Small intestine (tissue), 16 donors: ENCODE measurements around the gene UBA52. TPM values are rescaled to one million over a fixed set of nuclear protein-coding genes. Genes with fewer than 3 reads are reported as not detected.
"Not testable (repeated sequence)": the region's sequence is repeated elsewhere in the genome, so short reads cannot be mapped to it uniquely, and the experiment has no call there.

Experiments
- DNase-seq, 2 donors: peaks; one replicate each; pipeline versions ENCODE4 v3.0.0 to v3.0.0-alpha.2; 2013
- FAIRE-seq: peaks from 2 replicates; lab custom pipeline; 2012; peaks lifted over from hg19 to GRCh38; lab: Jason Lieb, UNC
- H3K27ac ChIP-seq, 3 donors: one replicate each; pipeline ENCODE4 v1.5.1; 2013; ENCODE audit warnings: low read length in 2 of 3, mild to moderate bottlenecking in 2 of 3, control low read depth in 1 of 3, inconsistent platforms in 1 of 3, low read depth in 1 of 3, moderate library complexity in 1 of 3
- H3K27me3 ChIP-seq, 3 donors: one replicate each; pipeline ENCODE4 v1.6.1; 2013; ENCODE audit warnings: low read length in 3 of 3, inconsistent platforms in 1 of 3; ENCODE audit not compliant: control insufficient read depth in 3 of 3, insufficient read depth in 3 of 3
- H3K36me3 ChIP-seq, 3 donors: one replicate each; pipeline ENCODE4 v1.6.1; 2013; ENCODE audit warnings: low read length in 3 of 3, inconsistent platforms in 1 of 3, low read depth in 1 of 3, mild to moderate bottlenecking in 1 of 3, moderate library complexity in 1 of 3; ENCODE audit not compliant: control insufficient read depth in 3 of 3, insufficient read depth in 2 of 3
- H3K4me1 ChIP-seq, 3 donors: one replicate each; pipeline ENCODE4 v1.6.1; 2013; ENCODE audit warnings: low read length in 2 of 3, inconsistent platforms in 1 of 3, low read depth in 1 of 3, mild to moderate bottlenecking in 1 of 3, moderate library complexity in 1 of 3; ENCODE audit not compliant: control insufficient read depth in 3 of 3, insufficient read depth in 2 of 3
- H3K4me3 ChIP-seq, 3 donors: one replicate each; pipeline ENCODE4 v1.5.1; 2013; ENCODE audit warnings: low read length in 3 of 3, control low read depth in 1 of 3, inconsistent platforms in 1 of 3, low read depth in 1 of 3, mild to moderate bottlenecking in 1 of 3, moderate library complexity in 1 of 3
- H3K9me3 ChIP-seq, 2 donors: one replicate each; pipeline ENCODE4 v1.6.1; 2013; ENCODE audit warnings: low read depth in 1 of 2, low read length in 1 of 2; ENCODE audit not compliant: control insufficient read depth in 2 of 2, insufficient read depth in 1 of 2
- WGBS, 3 donors: extraction: QIAGEN DNeasy Blood & Tissue Kit; methylation state at CpG; one replicate each; pipeline ENCODE4 v1.1.7; 2013; 5-methylcytosine and 5-hydroxymethylcytosine counted together
- long read RNA-seq, 10 donors: transcript quantifications; one replicate each; lab custom pipeline, GENCODE V29; 2026
- polyA plus RNA-seq, 4 donors: library from polyadenylated mRNA; stranded (reverse) in 3 of 4; unstranded in 1 of 4; fragments of 200-250 nt in 3 of 4; fragments of 120-200 nt in 1 of 4; gene quantifications; one replicate each; pipeline versions ENCODE4 v1.2.1 to v1.2.3, GENCODE V29; 2013
- donor health status: healthy with polysubstance abuse.
- donor health status: control.
- donor health status: control.
- donor health status: Bipolar disorder and iron deficiency.
- donor health status: healthy.

Gene UBA52
- 1,000 to 10,000 TPM in 2 of 4 donors, 100 to 1,000 TPM in 2; 741 to 1,139 (median 935) TPM for polyA plus RNA-seq
- long read RNA-seq, donor 1, transcript UBA52-206 (3 exons, 508 nt) = minor isoform, 8 of 694 reads
- long read RNA-seq, donor 1, transcript UBA52-201 (5 exons, 572 nt) = minor isoform, 109 of 694 reads
- long read RNA-seq, donor 1, transcript UBA52-202 (5 exons, 2,845 nt) = minor isoform, 161 of 694 reads
- long read RNA-seq, donor 1, transcript UBA52-209 (4 exons, 514 nt) = major isoform, 264 of 694 reads
- long read RNA-seq, donor 1, partial matches to known transcripts = 122 of 694 reads
- long read RNA-seq, donor 1, other reads (novel, unspliced or antisense) = 26 of 694 reads
- long read RNA-seq, donor 2, transcript UBA52-202 (5 exons, 2,845 nt) = minor isoform, 67 of 267 reads
- long read RNA-seq, donor 2, transcript UBA52-209 (4 exons, 514 nt) = minor isoform, 46 of 267 reads
- long read RNA-seq, donor 2, transcript UBA52-201 (5 exons, 572 nt) = major isoform, 118 of 267 reads
- long read RNA-seq, donor 2, partial matches to known transcripts = 20 of 267 reads
- long read RNA-seq, donor 2, other reads (novel, unspliced or antisense) = 13 of 267 reads
- long read RNA-seq, donor 3, transcript UBA52-202 (5 exons, 2,845 nt) = minor isoform, 111 of 491 reads
- long read RNA-seq, donor 3, transcript UBA52-201 (5 exons, 572 nt) = major isoform, 142 of 491 reads
- long read RNA-seq, donor 3, transcript UBA52-206 (3 exons, 508 nt) = minor isoform, 7 of 491 reads
- long read RNA-seq, donor 3, transcript UBA52-209 (4 exons, 514 nt) = minor isoform, 125 of 491 reads
- long read RNA-seq, donor 3, partial matches to known transcripts = 77 of 491 reads
- long read RNA-seq, donor 3, other reads (novel, unspliced or antisense) = 27 of 491 reads
- long read RNA-seq, donor 4, transcript UBA52-202 (5 exons, 2,845 nt) = minor isoform, 5 of 27 reads
- long read RNA-seq, donor 4, transcript UBA52-209 (4 exons, 514 nt) = minor isoform, 7 of 27 reads
- long read RNA-seq, donor 4, transcript UBA52-201 (5 exons, 572 nt) = major isoform, 13 of 27 reads
- long read RNA-seq, donor 4, partial matches to known transcripts = 0 of 27 reads
- long read RNA-seq, donor 4, other reads (novel, unspliced or antisense) = 0 of 27 reads
- long read RNA-seq, donor 5, transcript UBA52-201 (5 exons, 572 nt) = major isoform, 53 of 180 reads
- long read RNA-seq, donor 5, transcript UBA52-209 (4 exons, 514 nt) = minor isoform, 28 of 180 reads
- long read RNA-seq, donor 5, transcript UBA52-202 (5 exons, 2,845 nt) = minor isoform, 48 of 180 reads
- long read RNA-seq, donor 5, partial matches to known transcripts = 41 of 180 reads
- long read RNA-seq, donor 5, other reads (novel, unspliced or antisense) = 9 of 180 reads
- long read RNA-seq, donor 6, transcript UBA52-209 (4 exons, 514 nt) = minor isoform, 126 of 520 reads
- long read RNA-seq, donor 6, transcript UBA52-202 (5 exons, 2,845 nt) = minor isoform, 112 of 520 reads
- long read RNA-seq, donor 6, transcript UBA52-201 (5 exons, 572 nt) = major isoform, 185 of 520 reads
- long read RNA-seq, donor 6, partial matches to known transcripts = 60 of 520 reads
- long read RNA-seq, donor 6, other reads (novel, unspliced or antisense) = 27 of 520 reads
- long read RNA-seq, donor 7, transcript UBA52-209 (4 exons, 514 nt) = minor isoform, 216 of 1,120 reads
- long read RNA-seq, donor 7, transcript UBA52-201 (5 exons, 572 nt) = major isoform, 336 of 1,120 reads
- long read RNA-seq, donor 7, transcript UBA52-202 (5 exons, 2,845 nt) = minor isoform, 331 of 1,120 reads
- long read RNA-seq, donor 7, transcript UBA52-206 (3 exons, 508 nt) = minor isoform, 7 of 1,120 reads
- long read RNA-seq, donor 7, partial matches to known transcripts = 149 of 1,120 reads
- long read RNA-seq, donor 7, other reads (novel, unspliced or antisense) = 71 of 1,120 reads
- long read RNA-seq, donor 8, transcript UBA52-201 (5 exons, 572 nt) = major isoform, 51 of 125 reads
- long read RNA-seq, donor 8, transcript UBA52-209 (4 exons, 514 nt) = minor isoform, 25 of 125 reads
- long read RNA-seq, donor 8, transcript UBA52-202 (5 exons, 2,845 nt) = minor isoform, 28 of 125 reads
- long read RNA-seq, donor 8, partial matches to known transcripts = 11 of 125 reads
- long read RNA-seq, donor 8, other reads (novel, unspliced or antisense) = 9 of 125 reads
- long read RNA-seq, donor 9, transcript UBA52-201 (5 exons, 572 nt) = major isoform, 50 of 137 reads
- long read RNA-seq, donor 9, transcript UBA52-202 (5 exons, 2,845 nt) = minor isoform, 31 of 137 reads
- long read RNA-seq, donor 9, transcript UBA52-209 (4 exons, 514 nt) = minor isoform, 29 of 137 reads
- long read RNA-seq, donor 9, partial matches to known transcripts = 15 of 137 reads
- long read RNA-seq, donor 9, other reads (novel, unspliced or antisense) = 7 of 137 reads
- long read RNA-seq, donor 10, transcript UBA52-202 (5 exons, 2,845 nt) = minor isoform, 164 of 744 reads
- long read RNA-seq, donor 10, transcript UBA52-201 (5 exons, 572 nt) = major isoform, 294 of 744 reads
- long read RNA-seq, donor 10, transcript UBA52-209 (4 exons, 514 nt) = minor isoform, 153 of 744 reads
- long read RNA-seq, donor 10, partial matches to known transcripts = 76 of 744 reads
- long read RNA-seq, donor 10, other reads (novel, unspliced or antisense) = 52 of 744 reads

GRCh38 chr19:18571564-18572344 is at the start of gene UBA52:
Gene UBA52, plus strand, starts transcription at chr19:18571857. Its CDS starts 1,444 bp downstream, at chr19:18573301.
- FAIRE-seq (peak; percentile 15), DNase-seq (peak; percentile 98 to 100)
- Histone ChIP-seq H3K9me3 (no peaks in the 10 kb centered on the region), H3K4me3 (peak within 1 kb of the TSS; percentile 75 to 92 (median 92)), H3K27me3 (no peaks in the 10 kb centered on the region), H3K36me3 (peaks cover 15 to 72% (median 19%) of the 10 kb centered on the region in 3 donors), H3K4me1 (peaks cover 6 to 12% (median 7%) of the 10 kb centered on the region in 3 donors), H3K27ac (peak within 1 kb of the TSS; percentile 85 to 98 (median 96))
- WGBS, 3 donors = 0% methylated on average over 45 to 75 of the region's 75 CpGs

DNA sequence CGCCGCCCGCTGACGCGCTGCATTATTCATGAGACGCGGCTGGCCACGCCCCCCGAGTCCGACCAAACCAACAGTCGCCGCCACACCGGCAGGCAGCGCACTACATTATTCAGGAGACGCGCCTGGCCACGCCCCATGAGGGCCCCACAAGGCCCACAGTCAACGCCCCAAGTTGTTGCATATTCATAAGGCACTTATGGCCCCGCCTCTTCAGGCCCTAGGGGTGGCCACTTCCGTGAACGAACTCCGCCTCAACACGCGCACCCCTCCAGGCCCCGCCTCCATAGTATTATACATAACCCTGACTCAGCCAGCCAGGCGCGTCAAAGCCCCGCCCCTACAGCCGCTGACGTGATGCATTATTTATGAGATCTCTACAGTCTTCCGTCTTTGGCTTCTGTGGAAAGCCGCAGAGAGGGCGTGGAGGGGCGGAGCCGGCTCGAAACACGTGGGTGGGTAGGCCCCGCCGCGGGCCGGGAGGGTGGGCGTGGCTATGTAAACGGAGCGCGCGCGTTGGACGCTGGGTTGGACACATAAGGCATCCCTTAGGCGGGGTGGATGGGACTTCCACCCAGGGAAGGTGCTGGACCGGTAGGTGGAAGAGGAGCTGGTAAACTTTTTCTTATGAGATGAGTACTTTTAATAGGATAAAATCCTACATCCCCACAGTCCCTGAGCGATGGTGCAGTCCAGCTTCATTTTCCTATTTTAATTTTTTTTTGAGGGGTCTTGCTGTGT is 49.4 kb upstream of the UBA52 start:
- H3K4me1 ChIP-seq = peaks cover 0 to 22% (median 0%) of the 10 kb centered on the region in 3 donors
- H3K9me3 ChIP-seq = no peaks in the 10 kb centered on the region
- 1 to 2% (median 1%) methylated on average over 49 to 51 of the region's 51 CpGs for WGBS, 3 donors
- peak overlapping the region; percentile 91 to 92 (median 92) for H3K4me3 ChIP-seq
- peaks cover 0 to 2% (median 0%) of the 10 kb centered on the region in 3 donors for H3K36me3 ChIP-seq
- no peak for FAIRE-seq
- peak overlapping the region in 2 of 3 donors; percentile 57 to 99 for H3K27ac ChIP-seq
- no peaks in the 10 kb centered on the region for H3K27me3 ChIP-seq
- DNase-seq = peak; percentile 100

DNA sequence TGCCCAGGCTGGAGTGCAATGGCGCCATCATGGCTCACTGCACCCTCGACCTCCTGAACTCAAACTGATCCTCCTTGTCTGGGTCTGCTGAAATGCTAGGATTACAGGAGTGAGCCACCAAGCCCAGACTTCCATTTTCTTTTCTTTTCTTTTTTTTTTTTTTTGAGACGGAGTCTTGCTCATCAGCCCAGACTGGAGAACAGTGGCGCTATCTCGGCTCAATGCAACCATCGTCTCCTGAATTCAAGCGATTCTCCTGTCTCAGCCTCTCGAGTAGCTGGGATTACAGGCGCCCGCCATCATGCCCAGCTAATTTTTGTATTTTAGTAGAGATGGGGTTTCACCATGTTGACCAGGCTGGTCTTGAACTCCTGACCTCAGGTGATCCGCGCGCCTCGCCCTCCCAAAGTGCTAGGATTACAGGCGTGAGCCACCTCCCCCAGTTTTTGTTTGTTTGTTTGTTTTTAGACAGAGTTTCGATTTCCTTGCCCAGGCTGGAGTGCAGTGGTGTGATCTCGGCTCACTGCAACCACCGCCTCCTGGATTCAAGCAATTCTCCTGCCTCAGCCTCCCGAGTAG is 48.7 kb upstream of the UBA52 start:
- not testable (repeated sequence) for FAIRE-seq, H3K36me3 ChIP-seq, DNase-seq, H3K27me3 ChIP-seq, H3K9me3 ChIP-seq
- 39 to 69% (median 51%) methylated on average over 19 of the region's 19 CpGs for WGBS, 3 donors
- H3K4me1 ChIP-seq = peaks cover 0 to 22% (median 0%) of the 10 kb centered on the region in 3 donors
- peak overlapping the region in 2 of 3 donors; percentile 57 to 99 for H3K27ac ChIP-seq
- peak overlapping the region in 2 of 3 donors; percentile 4 to 11 for H3K4me3 ChIP-seq

DNA sequence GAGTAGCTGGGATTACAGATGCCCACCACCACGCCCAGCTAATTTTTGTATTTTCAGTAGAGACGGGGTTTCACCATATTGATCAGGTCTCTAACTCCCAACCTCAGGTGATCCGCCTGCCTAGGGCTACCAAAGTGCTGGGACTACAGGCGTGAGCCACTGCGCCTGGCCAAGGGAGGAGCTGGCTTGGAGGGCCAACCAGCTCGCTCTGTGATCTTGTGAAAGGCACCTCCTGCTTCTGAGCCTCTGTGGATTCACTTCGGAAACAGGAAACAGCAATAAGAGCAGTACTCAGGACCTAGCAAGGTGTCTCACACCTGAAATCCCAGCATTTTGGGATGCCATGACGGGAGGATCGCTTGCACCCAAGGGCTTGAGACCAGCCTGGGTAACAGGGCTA is 47.8 kb upstream of the UBA52 start:
- 86 to 93% (median 90%) methylated on average over 9 of the region's 9 CpGs for WGBS, 3 donors
- peaks cover 0 to 2% (median 0%) of the 10 kb centered on the region in 3 donors for H3K36me3 ChIP-seq
- no peak overlapping the region for H3K27ac ChIP-seq
- DNase-seq = no peak
- no peaks in the 10 kb centered on the region for H3K27me3 ChIP-seq
- no peaks in the 10 kb centered on the region for H3K9me3 ChIP-seq
- H3K4me3 ChIP-seq = no peak overlapping the region
- FAIRE-seq = no peak
- peaks cover 0 to 17% (median 0%) of the 10 kb centered on the region in 3 donors for H3K4me1 ChIP-seq

- Histone ChIP-seq H3K27ac (no peak overlapping the region), H3K4me3 (no peak overlapping the region), H3K36me3 (peaks cover 0 to 10% (median 3%) of the 10 kb centered on the region in 3 donors), H3K27me3 (no peaks in the 10 kb centered on the region), H3K4me1 (peaks cover 0 to 3% (median 0%) of the 10 kb centered on the region in 3 donors), H3K9me3 (no peaks in the 10 kb centered on the region)
- FAIRE-seq = no peak
- 86 to 91% (median 90%) methylated on average over 9 of the region's 9 CpGs for WGBS, 3 donors
- DNase-seq = no peak
Measured at GRCh38 chr19:18526316-18526715, 45.3 kb upstream of the UBA52 start.
